Liver (tissue), 9 donors: Measurements from ENCODE around the gene MYO5C. TPM values are rescaled to one million over a fixed set of nuclear protein-coding genes. Genes with fewer than 3 reads are reported as not detected.

ENCODE experiments used
- DNase-seq: peaks from one replicate; pipeline ENCODE4 v3.0.0-alpha.2; 2017; ENCODE audit warnings: low spot score
- H3K27ac ChIP-seq, 2 donors: one replicate each; pipeline ENCODE4 v1.7.0; 2013; ENCODE audit warnings: inconsistent platforms in 2 of 2, low read length in 2 of 2, control low read depth in 1 of 2, low read depth in 1 of 2, mild to moderate bottlenecking in 1 of 2
- H3K27me3 ChIP-seq, 4 donors: one replicate each; pipeline versions ENCODE4 v1.6.1 to v1.7.0; 2013; ENCODE audit warnings: low read length in 3 of 4, inconsistent platforms in 1 of 4, mild to moderate bottlenecking in 1 of 4, moderate library complexity in 1 of 4; ENCODE audit not compliant: control insufficient read depth in 4 of 4, insufficient read depth in 4 of 4
- H3K36me3 ChIP-seq, 4 donors: one replicate each; pipeline versions ENCODE4 v1.6.1 to v1.7.0; 2013; ENCODE audit warnings: low read length in 3 of 4, mild to moderate bottlenecking in 3 of 4, low read depth in 1 of 4, moderate library complexity in 1 of 4; ENCODE audit not compliant: control insufficient read depth in 4 of 4, insufficient read depth in 3 of 4
- H3K4me1 ChIP-seq, 4 donors: one replicate each; pipeline versions ENCODE4 v1.6.1 to v1.7.0; 2013; ENCODE audit warnings: low read length in 3 of 4, mild to moderate bottlenecking in 3 of 4, moderate library complexity in 1 of 4; ENCODE audit not compliant: control insufficient read depth in 4 of 4, insufficient read depth in 4 of 4
- H3K4me3 ChIP-seq, 3 donors: one replicate each; pipeline versions ENCODE4 v1.6.1 to v1.7.0; 2013; ENCODE audit warnings: low read length in 3 of 3, control low read depth in 1 of 3, low read depth in 1 of 3, mild to moderate bottlenecking in 1 of 3
- H3K9ac ChIP-seq, 2 donors: one replicate each; pipeline ENCODE4 v1.7.0; 2013; ENCODE audit warnings: low read length in 2 of 2, mild to moderate bottlenecking in 2 of 2, moderate library complexity in 2 of 2, control low read depth in 1 of 2, low read depth in 1 of 2
- H3K9me3 ChIP-seq, 4 donors: one replicate each; pipeline versions ENCODE4 v1.6.1 to v1.7.0; 2013; ENCODE audit warnings: low read length in 3 of 4; ENCODE audit not compliant: control insufficient read depth in 4 of 4
- EGR1 ChIP-seq, 2 donors: IDR thresholded peaks; 2 replicates each; pipeline ENCODE4 v1.6.1; 2016 to 2018; ENCODE audit warnings: antibody characterized with exemption in 2 of 2, low read depth in 2 of 2
- FOXA1 ChIP-seq: IDR thresholded peaks from 2 replicates; pipeline ENCODE4 v1.6.1; 2016; ENCODE audit warnings: antibody characterized with exemption
- FOXA2 ChIP-seq: IDR thresholded peaks from 2 replicates; pipeline ENCODE4 v1.6.1; 2016; ENCODE audit warnings: antibody characterized with exemption
- GABPA ChIP-seq, 2 donors: IDR thresholded peaks in 1 of 2; conservative IDR thresholded peaks in 1 of 2; 2 replicates each; pipeline ENCODE4 v1.6.1; 2016; ENCODE audit warnings: antibody characterized with exemption in 2 of 2, mild to moderate bottlenecking in 1 of 2, moderate library complexity in 1 of 2
- HNF4A ChIP-seq, 2 donors: conservative IDR thresholded peaks; 2 replicates each; pipeline ENCODE4 v1.6.1; 2016; ENCODE audit warnings: antibody characterized with exemption in 2 of 2, mild to moderate bottlenecking in 2 of 2
- HNF4G ChIP-seq: IDR thresholded peaks from 2 replicates; pipeline ENCODE4 v1.6.1; 2016; ENCODE audit warnings: antibody characterized with exemption
- JUND ChIP-seq, 2 donors: IDR thresholded peaks; 2 replicates each; pipeline ENCODE4 v1.6.1; 2016; ENCODE audit warnings: antibody characterized with exemption in 2 of 2
- NR2F2 ChIP-seq: IDR thresholded peaks from 2 replicates; pipeline ENCODE4 v1.6.1; 2016; ENCODE audit warnings: antibody characterized with exemption
- RAD21 ChIP-seq, 2 donors: IDR thresholded peaks; 2 replicates each; pipeline ENCODE4 v1.6.1; 2016; ENCODE audit warnings: antibody characterized with exemption in 2 of 2, mild to moderate bottlenecking in 2 of 2
- RXRA ChIP-seq, 2 donors: IDR thresholded peaks; 2 replicates each; pipeline ENCODE4 v1.6.1; 2017 to 2018; ENCODE audit warnings: antibody characterized with exemption in 2 of 2, mild to moderate bottlenecking in 1 of 2
- SP1 ChIP-seq: IDR thresholded peaks from 2 replicates; pipeline ENCODE4 v1.6.1; 2018; ENCODE audit warnings: antibody characterized with exemption, mild to moderate bottlenecking
- TAF1 ChIP-seq: conservative IDR thresholded peaks from 2 replicates; pipeline ENCODE4 v1.6.1; 2016; ENCODE audit warnings: antibody characterized with exemption, mild to moderate bottlenecking
- YY1 ChIP-seq: IDR thresholded peaks from 2 replicates; pipeline ENCODE4 v1.6.1; 2016; ENCODE audit warnings: antibody characterized with exemption, mild to moderate bottlenecking
- WGBS: extraction: QIAGEN DNeasy Blood & Tissue Kit; methylation state at CpG from one replicate; pipeline ENCODE4 v1.1.7; 2013; 5-methylcytosine and 5-hydroxymethylcytosine counted together
- polyA plus RNA-seq, 2 donors: library from polyadenylated mRNA; stranded (reverse) in 1 of 2; unstranded in 1 of 2; fragments of 200-250 nt in 1 of 2; fragments of >200 nt in 1 of 2; fragmentation: Nextera tagmentation in 1 of 2; extraction: Ambion mirVana in 1 of 2; gene quantifications; one replicate each; pipeline versions ENCODE4 v1.2.1 to v1.2.3, GENCODE V29; 2013 to 2015
- total RNA-seq, 2 donors: library from RNA; depleted of rRNA; stranded (reverse); fragments of >200 nt; gene quantifications; one replicate each; pipeline ENCODE4 v1.2.3, GENCODE V29; 2014
- TF ChIP-seq, protein P1 (sequence below): IDR thresholded peaks from 2 replicates; pipeline ENCODE4 v1.6.1; 2016; ENCODE audit warnings: antibody characterized with exemption
- TF ChIP-seq, protein P2 (sequence below): IDR thresholded peaks from 2 replicates; pipeline ENCODE4 v1.6.1; 2016; ENCODE audit warnings: antibody characterized with exemption, mild to moderate bottlenecking
- TF ChIP-seq, protein P3 (sequence below): IDR thresholded peaks from 2 replicates; pipeline ENCODE4 v1.6.1; 2016; ENCODE audit warnings: antibody characterized with exemption
- TF ChIP-seq, protein P4 (sequence below): IDR thresholded peaks from 2 replicates; pipeline ENCODE4 v1.6.1; 2016; ENCODE audit warnings: antibody characterized with exemption
- donor health status: healthy.
- donor health status: healthy.
- donor health status: healthy.
- donor health status: healthy.
- donor health status: healthy.

Gene MYO5C
- total and polyA plus RNA-seq, 4 donors = 1.9 to 8.6 (median 3.0) TPM

DNA sequence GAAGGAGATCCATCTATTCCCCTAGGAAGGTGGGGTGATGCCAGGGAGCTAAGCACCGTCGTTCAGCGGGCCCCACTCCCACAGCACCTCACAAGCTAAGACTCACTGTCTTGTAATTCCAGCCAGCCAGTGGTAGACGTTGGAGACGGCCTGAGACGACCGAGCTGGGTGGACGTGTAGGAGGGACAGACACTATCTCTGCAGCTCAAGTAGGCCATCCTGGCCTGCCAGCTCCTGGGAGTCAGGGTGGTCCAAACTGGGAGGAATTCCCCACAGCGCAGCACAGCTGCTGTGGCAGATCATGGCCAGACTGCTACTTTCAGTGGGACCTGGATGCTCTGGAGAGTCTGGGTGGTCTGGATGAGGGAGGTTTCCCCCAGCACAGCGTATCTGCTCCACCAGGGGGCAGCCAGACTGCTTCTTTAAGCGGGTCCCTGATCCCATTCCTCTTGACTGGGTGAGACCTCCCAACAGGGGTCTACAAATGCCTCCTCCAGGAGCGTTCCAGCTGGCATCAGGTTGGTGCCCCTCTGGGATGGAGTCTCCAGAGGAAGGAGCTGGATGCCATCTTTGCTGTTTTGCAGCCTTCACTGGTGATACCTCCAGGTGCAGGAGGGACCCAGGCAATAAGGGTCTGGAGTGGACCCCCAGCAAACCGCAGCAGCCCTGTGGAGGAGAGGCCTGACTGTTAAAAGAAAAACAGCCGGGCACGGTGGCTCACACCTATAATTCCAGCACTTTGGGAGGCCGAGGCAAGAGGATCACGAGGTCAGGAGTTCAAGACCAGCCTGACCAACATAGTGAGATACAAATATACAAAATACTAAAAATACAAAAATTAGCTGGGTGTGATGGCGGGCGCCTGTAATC, 132.0 kb downstream of the MYO5C start:
- no peaks in the 10 kb centered on the region for H3K9me3 ChIP-seq
- DNase-seq = no peak
- no peaks in the 10 kb centered on the region for H3K4me1 ChIP-seq
- no peak overlapping the region for H3K27ac ChIP-seq
- H3K27me3 ChIP-seq = no peaks in the 10 kb centered on the region
- H3K9ac ChIP-seq = no peak overlapping the region
- 93% methylated on average over 19 of the region's 19 CpGs for WGBS
- TF ChIP-seq JUND (IDR thresholded peaks at IDR 0.05) (no peak), YY1 (no peak), NR2F2 (no peak), RAD21 (IDR thresholded peaks at IDR 0.05) (no peak), HNF4G (no peak), SP1 (no peak), FOXA1 (no peak), GABPA (IDR thresholded peaks at IDR 0.05 in 1 of 2, conservative IDR thresholded peaks at IDR 0.05 in 1 of 2) (no peak), TAF1 (no peak)
- TF ChIP-seq, protein P1, sequence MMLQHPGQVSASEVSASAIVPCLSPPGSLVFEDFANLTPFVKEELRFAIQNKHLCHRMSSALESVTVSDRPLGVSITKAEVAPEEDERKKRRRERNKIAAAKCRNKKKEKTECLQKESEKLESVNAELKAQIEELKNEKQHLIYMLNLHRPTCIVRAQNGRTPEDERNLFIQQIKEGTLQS = no peak
- TF ChIP-seq, protein P2, sequence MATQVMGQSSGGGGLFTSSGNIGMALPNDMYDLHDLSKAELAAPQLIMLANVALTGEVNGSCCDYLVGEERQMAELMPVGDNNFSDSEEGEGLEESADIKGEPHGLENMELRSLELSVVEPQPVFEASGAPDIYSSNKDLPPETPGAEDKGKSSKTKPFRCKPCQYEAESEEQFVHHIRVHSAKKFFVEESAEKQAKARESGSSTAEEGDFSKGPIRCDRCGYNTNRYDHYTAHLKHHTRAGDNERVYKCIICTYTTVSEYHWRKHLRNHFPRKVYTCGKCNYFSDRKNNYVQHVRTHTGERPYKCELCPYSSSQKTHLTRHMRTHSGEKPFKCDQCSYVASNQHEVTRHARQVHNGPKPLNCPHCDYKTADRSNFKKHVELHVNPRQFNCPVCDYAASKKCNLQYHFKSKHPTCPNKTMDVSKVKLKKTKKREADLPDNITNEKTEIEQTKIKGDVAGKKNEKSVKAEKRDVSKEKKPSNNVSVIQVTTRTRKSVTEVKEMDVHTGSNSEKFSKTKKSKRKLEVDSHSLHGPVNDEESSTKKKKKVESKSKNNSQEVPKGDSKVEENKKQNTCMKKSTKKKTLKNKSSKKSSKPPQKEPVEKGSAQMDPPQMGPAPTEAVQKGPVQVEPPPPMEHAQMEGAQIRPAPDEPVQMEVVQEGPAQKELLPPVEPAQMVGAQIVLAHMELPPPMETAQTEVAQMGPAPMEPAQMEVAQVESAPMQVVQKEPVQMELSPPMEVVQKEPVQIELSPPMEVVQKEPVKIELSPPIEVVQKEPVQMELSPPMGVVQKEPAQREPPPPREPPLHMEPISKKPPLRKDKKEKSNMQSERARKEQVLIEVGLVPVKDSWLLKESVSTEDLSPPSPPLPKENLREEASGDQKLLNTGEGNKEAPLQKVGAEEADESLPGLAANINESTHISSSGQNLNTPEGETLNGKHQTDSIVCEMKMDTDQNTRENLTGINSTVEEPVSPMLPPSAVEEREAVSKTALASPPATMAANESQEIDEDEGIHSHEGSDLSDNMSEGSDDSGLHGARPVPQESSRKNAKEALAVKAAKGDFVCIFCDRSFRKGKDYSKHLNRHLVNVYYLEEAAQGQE = no peak
- TF ChIP-seq, protein P3, sequence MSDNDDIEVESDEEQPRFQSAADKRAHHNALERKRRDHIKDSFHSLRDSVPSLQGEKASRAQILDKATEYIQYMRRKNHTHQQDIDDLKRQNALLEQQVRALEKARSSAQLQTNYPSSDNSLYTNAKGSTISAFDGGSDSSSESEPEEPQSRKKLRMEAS = no peak
- TF ChIP-seq, protein P4, sequence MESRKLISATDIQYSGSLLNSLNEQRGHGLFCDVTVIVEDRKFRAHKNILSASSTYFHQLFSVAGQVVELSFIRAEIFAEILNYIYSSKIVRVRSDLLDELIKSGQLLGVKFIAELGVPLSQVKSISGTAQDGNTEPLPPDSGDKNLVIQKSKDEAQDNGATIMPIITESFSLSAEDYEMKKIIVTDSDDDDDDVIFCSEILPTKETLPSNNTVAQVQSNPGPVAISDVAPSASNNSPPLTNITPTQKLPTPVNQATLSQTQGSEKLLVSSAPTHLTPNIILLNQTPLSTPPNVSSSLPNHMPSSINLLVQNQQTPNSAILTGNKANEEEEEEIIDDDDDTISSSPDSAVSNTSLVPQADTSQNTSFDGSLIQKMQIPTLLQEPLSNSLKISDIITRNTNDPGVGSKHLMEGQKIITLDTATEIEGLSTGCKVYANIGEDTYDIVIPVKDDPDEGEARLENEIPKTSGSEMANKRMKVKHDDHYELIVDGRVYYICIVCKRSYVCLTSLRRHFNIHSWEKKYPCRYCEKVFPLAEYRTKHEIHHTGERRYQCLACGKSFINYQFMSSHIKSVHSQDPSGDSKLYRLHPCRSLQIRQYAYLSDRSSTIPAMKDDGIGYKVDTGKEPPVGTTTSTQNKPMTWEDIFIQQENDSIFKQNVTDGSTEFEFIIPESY = no peak
- H3K4me3 ChIP-seq = no peak overlapping the region
- no peaks in the 10 kb centered on the region for H3K36me3 ChIP-seq

DNA sequence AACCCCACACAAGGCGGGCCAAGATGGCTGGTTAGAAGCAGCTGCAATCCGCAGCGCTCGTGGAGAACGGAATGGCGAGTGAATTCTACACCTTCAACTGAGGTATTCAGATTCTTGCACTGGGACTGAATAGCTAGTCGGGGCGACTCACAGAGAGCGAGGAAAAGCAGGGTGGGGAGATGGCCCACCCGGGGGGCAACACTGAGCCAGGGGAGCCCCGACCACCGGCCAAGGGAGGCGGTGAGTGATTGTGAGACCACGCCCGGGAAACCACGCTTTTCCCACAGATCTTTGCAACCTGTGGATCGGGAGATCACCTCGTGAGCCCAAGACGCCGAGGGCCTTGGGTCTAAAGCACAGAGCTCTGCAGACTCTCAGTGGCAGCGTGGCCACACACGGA, 132.7 kb downstream of the MYO5C start:
- H3K4me3 ChIP-seq = no peak overlapping the region
- H3K27ac ChIP-seq = no peak overlapping the region
- no peak overlapping the region for H3K9ac ChIP-seq
- WGBS = 93% methylated on average over 22 of the region's 22 CpGs
- no peaks in the 10 kb centered on the region for H3K36me3 ChIP-seq
- H3K4me1 ChIP-seq = no peaks in the 10 kb centered on the region
- no peak for DNase-seq
- H3K27me3 ChIP-seq = no peaks in the 10 kb centered on the region
- H3K9me3 ChIP-seq = no peaks in the 10 kb centered on the region
- TF ChIP-seq RAD21 (IDR thresholded peaks at IDR 0.05) (no peak), FOXA2 (no peak), GABPA (IDR thresholded peaks at IDR 0.05 in 1 of 2, conservative IDR thresholded peaks at IDR 0.05 in 1 of 2) (no peak), RXRA (IDR thresholded peaks at IDR 0.05) (no peak), NR2F2 (no peak), YY1 (no peak), HNF4A (conservative IDR thresholded peaks at IDR 0.05) (no peak), EGR1 (IDR thresholded peaks at IDR 0.05; ENCODE audit: low read depth in 2 of 2) (no peak), JUND (IDR thresholded peaks at IDR 0.05) (no peak), HNF4G (no peak), TAF1 (no peak), SP1 (no peak), FOXA1 (no peak)
- TF ChIP-seq, protein P2 = no peak
- TF ChIP-seq, protein P4 = no peak
- TF ChIP-seq, protein P1 = no peak
- TF ChIP-seq, protein P3 = no peak
